Caco-2 (cell line): ENCODE results near the gene SRPRB. TPM values are rescaled to one million over a fixed set of nuclear protein-coding genes. Genes with fewer than 3 reads are reported as not detected.

Experiments
- BruUV-seq: library from RNA; stranded (reverse); fragments of 400-500 nt; replicated peaks from 2 replicates; lab custom pipeline; 2021; lab: Mats Ljungman, UMichigan
- CTCF ChIA-PET: fragments of 300-600 bp; sonication (Branson Sonifier 250); formaldehyde crosslinking; loops from one replicate; lab custom pipeline; 2022; ENCODE audit warnings: antibody characterized with exemption; lab: Charles Lee
- POLR2A ChIA-PET: fragments of 300-600 bp; sonication (Branson Sonifier 250); formaldehyde crosslinking; loops from one replicate; lab custom pipeline; 2022; ENCODE audit warnings: antibody characterized with exemption; lab: Charles Lee
- DNase-seq, 2 experiments: peaks; one replicate each; pipeline versions ENCODE4 v3.0.0 to v3.0.0-alpha.2; 2020 to 2022
- H3K27me3 ChIP-seq: replicated peaks from 2 replicates; pipeline ENCODE4 v1.6.0; 2011; ENCODE audit warnings: low read length; ENCODE audit not compliant: control insufficient read depth, insufficient read depth
- H3K36me3 ChIP-seq: 2 replicates; pipeline ENCODE4 v1.5.1; 2011; ENCODE audit warnings: low read length; ENCODE audit not compliant: control insufficient read depth, insufficient read depth
- H3K4me1 ChIP-seq: fragments of 250-450 bp; sonication (Bioruptor Pico); 2 replicates; pipeline ENCODE4 v1.5.1; 2020; ENCODE audit warnings: mild to moderate bottlenecking
- H3K4me3 ChIP-seq: 2 replicates; pipeline ENCODE4 v1.5.1; 2011; ENCODE audit warnings: low read depth, mild to moderate bottlenecking, control low read depth, low read length
- H3K9me3 ChIP-seq: fragments of 250-450 bp; sonication (Bioruptor Pico); 2 replicates; pipeline ENCODE4 v1.5.1; 2020; ENCODE audit warnings: mild to moderate bottlenecking, moderate library complexity
- H3K27ac Mint-ChIP-seq: one replicate; pipeline ENCODE4 v1.8.0; 2022; ENCODE audit warnings: mixed read lengths; ENCODE audit not compliant: unreplicated experiment
- H3K27me3 Mint-ChIP-seq: one replicate; pipeline ENCODE4 v1.8.0; 2022; ENCODE audit warnings: mixed read lengths; ENCODE audit not compliant: insufficient read depth, unreplicated experiment
- H3K36me3 Mint-ChIP-seq: one replicate; pipeline ENCODE4 v1.8.0; 2022; ENCODE audit warnings: mild to moderate bottlenecking, mixed read lengths; ENCODE audit not compliant: insufficient read depth, unreplicated experiment
- H3K4me1 Mint-ChIP-seq: one replicate; pipeline ENCODE4 v1.8.0; 2022; ENCODE audit warnings: low read depth, mixed read lengths; ENCODE audit not compliant: unreplicated experiment
- H3K4me3 Mint-ChIP-seq: one replicate; pipeline ENCODE4 v1.8.0; 2022; ENCODE audit warnings: mild to moderate bottlenecking, moderate library complexity, mixed read lengths; ENCODE audit not compliant: unreplicated experiment
- H3K9me3 Mint-ChIP-seq: one replicate; pipeline ENCODE4 v1.8.0; 2022; ENCODE audit warnings: mixed read lengths; ENCODE audit not compliant: unreplicated experiment
- CTCF ChIP-seq, 2 experiments: fragments of 200-600 bp in 1 of 2; IDR thresholded peaks; 1 replicate in 1 of 2; 2 replicates in 1 of 2; pipeline versions ENCODE4 v1.5.1 to v1.8.0; 2011 to 2022; ENCODE audit warnings: antibody characterized with exemption in 1 of 2, control low read depth in 1 of 2, inconsistent platforms in 1 of 2, low read depth in 1 of 2, low read length in 1 of 2, mild to moderate bottlenecking in 1 of 2, moderate library complexity in 1 of 2; ENCODE audit not compliant: insufficient read depth in 1 of 2, severe bottlenecking in 1 of 2, unreplicated experiment in 1 of 2
- intact Hi-C: fragments of 100-400 bp; cut with micrococcal nuclease; formaldehyde crosslinking; loops from one replicate; pipeline ENCODE4 v1.10.0; 2022; ENCODE audit not compliant: unreplicated experiment
- total RNA-seq: library from RNA; stranded (reverse); gene quantifications from 2 replicates; pipeline ENCODE4 v1.2.3, GENCODE V29; 2022

The SRPRB gene
- total RNA-seq, 1 experiment from 2014 or later: 87.3 TPM

- Histone ChIP-seq H3K27me3 (no peaks in the 10 kb centered on the region), H3K36me3 (no peaks in the 10 kb centered on the region), H3K9me3 (no peaks in the 10 kb centered on the region), H3K4me3 (no peak overlapping the region), H3K4me1 (no peaks in the 10 kb centered on the region)
- Mint-ChIP-seq H3K9me3 (no peaks in the 10 kb centered on the region), H3K27me3 (no peaks in the 10 kb centered on the region), H3K27ac (no peak overlapping the region), H3K4me1 (no peaks in the 10 kb centered on the region), H3K4me3 (no peak overlapping the region), H3K36me3 (no peaks in the 10 kb centered on the region)
- BruUV-seq: no TSS peak
- TF ChIP-seq CTCF (IDR thresholded peaks at IDR 0.05; ENCODE audit: insufficient read depth in 1 of 2, low read depth in 1 of 2, low read length in 1 of 2, severe bottlenecking in 1 of 2, unreplicated experiment in 1 of 2): no peak
- no peak for DNase-seq
- POLR2A ChIA-PET: no interaction called here
- intact Hi-C loops: no loop called here
- CTCF ChIA-PET: no interaction called here
Measured at GRCh38 chr3:133781570-133781969, 24.0 kb upstream of the SRPRB start.

GRCh38 chr3:133782454-133782853, 23.2 kb upstream of the SRPRB start:
- H3K27me3 Mint-ChIP-seq: no peaks in the 10 kb centered on the region
- H3K36me3 ChIP-seq: no peaks in the 10 kb centered on the region
- no peak overlapping the region for H3K27ac Mint-ChIP-seq
- no peak for TF ChIP-seq CTCF (IDR thresholded peaks at IDR 0.05; ENCODE audit: insufficient read depth in 1 of 2, low read depth in 1 of 2, low read length in 1 of 2, severe bottlenecking in 1 of 2, unreplicated experiment in 1 of 2)
- intact Hi-C loops: no loop called here
- H3K4me1 Mint-ChIP-seq: no peaks in the 10 kb centered on the region
- CTCF ChIA-PET: no interaction called here
- no peaks in the 10 kb centered on the region for H3K9me3 Mint-ChIP-seq
- DNase-seq: no peak
- no TSS peak for BruUV-seq
- no peak overlapping the region for H3K4me3 ChIP-seq
- H3K9me3 ChIP-seq: no peaks in the 10 kb centered on the region
- POLR2A ChIA-PET: no interaction called here
- H3K36me3 Mint-ChIP-seq: no peaks in the 10 kb centered on the region
- no peak overlapping the region for H3K4me3 Mint-ChIP-seq
- no peaks in the 10 kb centered on the region for H3K4me1 ChIP-seq
- no peaks in the 10 kb centered on the region for H3K27me3 ChIP-seq

GRCh38 chr3:133783762-133784161, 21.9 kb upstream of the SRPRB start:
- H3K27me3 Mint-ChIP-seq: no peaks in the 10 kb centered on the region

More at GRCh38 chr3:133783762-133784161, 21.9 kb upstream of the SRPRB start:
- Histone ChIP-seq H3K27me3 (no peaks in the 10 kb centered on the region), H3K36me3 (no peaks in the 10 kb centered on the region), H3K4me3 (no peak overlapping the region), H3K9me3 (no peaks in the 10 kb centered on the region), H3K4me1 (no peaks in the 10 kb centered on the region)
- DNase-seq: no peak
- no peak for TF ChIP-seq CTCF (IDR thresholded peaks at IDR 0.05; ENCODE audit: insufficient read depth in 1 of 2, low read depth in 1 of 2, low read length in 1 of 2, severe bottlenecking in 1 of 2, unreplicated experiment in 1 of 2)
- no peaks in the 10 kb centered on the region for H3K36me3 Mint-ChIP-seq
- intact Hi-C loops: no loop called here
- CTCF ChIA-PET: no interaction called here
- H3K9me3 Mint-ChIP-seq: no peaks in the 10 kb centered on the region
- H3K27ac Mint-ChIP-seq: no peak overlapping the region
- POLR2A ChIA-PET: no interaction called here
- H3K4me1 Mint-ChIP-seq: no peaks in the 10 kb centered on the region
- no TSS peak for BruUV-seq
- H3K4me3 Mint-ChIP-seq: no peak overlapping the region
